ENCODE measurements around the gene HES1.

Gene HES1

DNA sequence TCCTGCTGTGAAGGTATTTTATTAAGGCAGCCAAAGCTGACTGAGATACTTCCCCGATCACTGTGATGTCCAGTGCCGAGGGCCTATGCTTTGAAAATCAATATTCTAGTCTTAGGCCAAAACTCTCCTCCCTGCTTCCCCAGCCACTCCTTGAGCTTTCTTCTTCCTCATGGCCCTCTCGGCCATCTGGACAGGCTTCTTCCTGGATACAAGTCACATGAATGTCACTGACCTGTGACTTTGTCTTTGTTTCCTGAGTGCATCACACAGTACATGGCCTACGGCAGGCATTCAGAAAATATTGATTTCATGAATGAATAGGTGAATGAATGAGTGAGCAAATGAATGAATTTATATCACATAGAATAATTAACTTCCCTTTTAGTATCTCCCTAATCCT lies 24.6 kb upstream of the HES1 start:
- DNase-seq (ENCODE audit: low read depth): no peak
- TF ChIP-seq, protein P1, sequence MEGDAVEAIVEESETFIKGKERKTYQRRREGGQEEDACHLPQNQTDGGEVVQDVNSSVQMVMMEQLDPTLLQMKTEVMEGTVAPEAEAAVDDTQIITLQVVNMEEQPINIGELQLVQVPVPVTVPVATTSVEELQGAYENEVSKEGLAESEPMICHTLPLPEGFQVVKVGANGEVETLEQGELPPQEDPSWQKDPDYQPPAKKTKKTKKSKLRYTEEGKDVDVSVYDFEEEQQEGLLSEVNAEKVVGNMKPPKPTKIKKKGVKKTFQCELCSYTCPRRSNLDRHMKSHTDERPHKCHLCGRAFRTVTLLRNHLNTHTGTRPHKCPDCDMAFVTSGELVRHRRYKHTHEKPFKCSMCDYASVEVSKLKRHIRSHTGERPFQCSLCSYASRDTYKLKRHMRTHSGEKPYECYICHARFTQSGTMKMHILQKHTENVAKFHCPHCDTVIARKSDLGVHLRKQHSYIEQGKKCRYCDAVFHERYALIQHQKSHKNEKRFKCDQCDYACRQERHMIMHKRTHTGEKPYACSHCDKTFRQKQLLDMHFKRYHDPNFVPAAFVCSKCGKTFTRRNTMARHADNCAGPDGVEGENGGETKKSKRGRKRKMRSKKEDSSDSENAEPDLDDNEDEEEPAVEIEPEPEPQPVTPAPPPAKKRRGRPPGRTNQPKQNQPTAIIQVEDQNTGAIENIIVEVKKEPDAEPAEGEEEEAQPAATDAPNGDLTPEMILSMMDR (conservative IDR thresholded peaks at IDR 0.05; ENCODE audit: low read length): no peak
- no peak overlapping the region for H3K4me3 ChIP-seq (ENCODE audit: low read length)

DNA sequence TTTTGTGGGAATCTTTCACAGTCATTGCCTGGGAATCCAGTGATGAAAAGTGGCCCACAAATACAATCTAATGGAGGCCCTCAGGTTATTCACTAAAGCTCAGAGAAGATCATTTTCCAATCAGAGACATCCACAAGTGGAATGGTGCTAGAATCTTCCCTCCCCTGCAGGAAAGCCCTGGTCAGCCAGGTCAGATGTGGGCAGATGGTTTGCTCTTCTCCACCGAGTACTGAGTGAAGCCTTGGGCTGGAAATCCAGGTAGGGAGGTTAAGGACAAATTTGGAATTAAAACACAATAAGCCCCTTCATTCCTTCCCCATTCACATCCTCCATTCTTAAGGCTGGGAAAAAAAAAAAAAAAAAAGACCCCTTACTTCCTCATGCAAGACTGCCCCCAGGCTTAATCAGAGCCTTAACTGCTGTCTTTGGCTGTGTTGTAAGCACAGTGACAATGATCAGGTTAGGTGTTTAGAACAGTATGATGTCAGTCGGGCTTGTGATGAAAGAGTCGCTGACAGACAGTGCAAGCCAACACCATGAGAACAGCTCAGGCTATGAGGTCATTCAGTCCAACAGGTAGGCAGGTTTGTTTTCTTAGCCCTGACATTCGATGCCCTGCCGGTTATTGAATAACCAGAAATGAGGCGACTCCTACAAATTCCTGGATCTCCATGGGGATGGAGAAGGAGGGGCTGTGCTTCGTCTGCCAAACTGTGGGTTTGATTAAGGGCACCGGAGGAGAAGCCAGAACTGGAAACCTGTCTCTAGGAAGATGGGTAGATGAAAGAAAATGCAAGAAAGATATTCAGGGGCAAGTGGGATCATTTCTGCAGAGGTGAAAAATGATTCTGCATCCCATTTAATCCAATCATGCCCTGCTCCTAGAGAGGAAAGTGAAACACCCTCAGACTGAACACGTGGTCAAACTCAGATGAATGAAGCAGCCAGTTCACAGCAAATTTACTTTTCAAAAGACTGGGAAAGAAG lies 23.5 kb upstream of the HES1 start:
- no peak overlapping the region for H3K4me3 ChIP-seq (ENCODE audit: low read length)
- TF ChIP-seq, protein P1 (conservative IDR thresholded peaks at IDR 0.05; ENCODE audit: low read length): no peak
- no peak for DNase-seq (ENCODE audit: low read depth)

DNA sequence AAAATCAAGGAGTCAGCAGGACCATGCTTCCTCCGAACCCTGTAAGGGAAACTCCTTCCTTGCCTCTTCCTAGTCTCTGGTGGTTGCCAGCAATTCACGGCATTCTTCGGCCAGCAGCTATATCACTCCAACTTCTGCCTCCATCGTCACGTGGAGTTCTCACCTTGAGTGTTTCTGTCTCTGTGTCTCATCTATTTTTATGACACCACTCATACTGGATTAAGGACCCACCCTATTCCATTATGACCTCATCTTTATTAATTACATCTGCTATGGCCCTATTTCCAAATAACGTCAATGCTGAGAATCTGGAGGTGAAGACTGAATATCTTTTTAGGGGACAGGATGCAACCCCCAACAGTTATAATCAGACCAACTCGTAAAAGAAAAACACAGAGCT lies 21.8 kb upstream of the HES1 start:
- TF ChIP-seq, protein P1 (conservative IDR thresholded peaks at IDR 0.05; ENCODE audit: low read length): no peak
- DNase-seq (ENCODE audit: low read depth): no peak
- H3K4me3 ChIP-seq (ENCODE audit: low read length): no peak overlapping the region

DNA sequence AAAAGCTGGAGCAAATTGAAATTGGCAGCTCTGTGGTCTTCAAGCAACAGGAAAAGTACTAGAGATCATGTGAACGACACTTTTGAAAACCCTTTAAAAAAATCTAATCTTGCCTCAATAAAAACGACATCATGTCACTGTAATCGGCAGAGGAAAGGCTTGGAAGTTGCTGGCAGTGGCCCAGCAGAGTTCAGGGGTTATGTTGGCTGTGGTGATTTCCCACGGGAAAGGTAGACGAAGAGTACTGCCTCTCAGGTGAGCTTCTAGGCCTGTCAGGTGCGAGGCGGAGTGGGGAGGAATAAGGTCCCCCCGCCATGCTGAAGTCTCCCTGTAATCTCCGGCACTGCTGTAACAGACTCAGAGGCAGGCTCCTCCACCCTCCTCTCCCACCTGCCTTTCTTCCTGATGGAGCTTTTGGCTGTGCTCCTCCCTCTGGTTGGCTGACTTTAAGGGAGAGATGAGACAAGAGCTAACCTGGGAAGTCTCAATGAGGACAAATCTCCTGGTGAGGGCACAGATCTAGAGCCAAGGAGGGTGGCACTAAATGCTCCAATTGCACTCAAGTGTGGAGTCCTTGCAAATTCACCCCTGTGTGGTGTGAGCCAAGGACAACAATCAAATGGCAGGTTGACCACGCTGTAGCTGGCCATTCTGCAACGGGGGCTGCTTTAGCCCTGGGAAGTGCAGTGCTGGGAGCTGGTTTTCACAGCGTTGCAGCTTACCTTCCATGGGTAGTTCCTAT lies 18.7 kb upstream of the HES1 start:
- no peak for DNase-seq (ENCODE audit: low read depth)
- TF ChIP-seq, protein P1 (conservative IDR thresholded peaks at IDR 0.05; ENCODE audit: low read length): no peak
- no peak overlapping the region for H3K4me3 ChIP-seq (ENCODE audit: low read length)

DNA sequence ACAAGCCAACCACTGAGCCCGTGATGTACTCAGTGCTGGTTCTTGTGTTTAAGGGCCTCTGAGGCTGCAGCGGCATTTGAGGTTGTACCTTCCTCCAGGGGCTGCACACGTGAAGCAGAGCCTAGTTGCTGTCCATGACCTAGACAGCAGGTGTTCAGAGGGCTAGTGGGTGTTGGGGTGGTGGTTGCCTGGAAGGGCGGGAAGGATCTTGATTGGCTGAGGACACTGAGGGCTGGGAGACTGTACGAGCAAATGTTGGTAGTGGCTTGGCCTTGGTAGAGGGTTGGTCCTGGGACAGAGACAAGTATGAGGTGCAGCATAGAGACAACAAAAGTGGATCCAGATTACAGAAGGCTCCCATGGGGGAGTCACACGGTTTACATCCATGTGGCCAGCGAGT lies 17.0 kb upstream of the HES1 start:
- TF ChIP-seq, protein P1 (conservative IDR thresholded peaks at IDR 0.05; ENCODE audit: low read length): no peak
- no peak overlapping the region for H3K4me3 ChIP-seq (ENCODE audit: low read length)
- DNase-seq (ENCODE audit: low read depth): no peak

DNA sequence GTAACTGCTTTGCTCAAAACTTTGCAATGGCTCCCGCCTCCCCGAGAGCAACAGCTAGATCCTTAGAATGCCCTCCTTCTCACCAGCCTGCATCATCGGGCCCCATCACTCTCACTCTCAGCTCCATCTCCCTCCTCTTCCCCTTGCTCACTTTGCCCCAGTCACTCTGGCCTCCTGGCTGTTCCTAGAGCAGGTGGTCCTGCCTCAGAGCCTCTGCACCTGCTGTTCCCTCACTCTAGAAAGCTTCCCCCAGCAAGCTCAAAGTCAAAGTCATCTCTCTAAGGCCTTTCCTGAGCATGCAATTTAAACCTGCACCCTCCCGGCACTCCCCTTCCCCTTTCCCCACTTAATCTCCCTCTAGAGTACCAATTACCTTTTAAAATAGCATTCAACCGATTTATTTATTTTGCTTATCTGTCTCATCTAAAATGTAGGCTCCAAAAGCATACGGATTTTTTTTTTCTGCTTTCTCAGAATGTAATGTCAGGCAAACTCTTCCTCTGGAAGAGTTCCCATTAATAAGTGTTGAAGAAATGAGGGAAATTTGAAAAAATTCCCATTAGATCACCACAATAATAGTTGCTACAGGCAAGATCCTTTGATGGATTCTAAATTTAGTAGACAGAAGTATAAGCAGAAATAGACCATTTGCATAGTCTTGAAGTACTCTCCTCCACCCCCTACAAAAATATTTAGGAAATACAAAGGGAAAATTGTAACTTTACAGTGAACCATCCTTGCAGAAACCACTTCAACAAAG lies 15.9 kb upstream of the HES1 start:
- H3K4me3 ChIP-seq (ENCODE audit: low read length): no peak overlapping the region
- no peak for DNase-seq (ENCODE audit: low read depth)
- TF ChIP-seq, protein P1 (conservative IDR thresholded peaks at IDR 0.05; ENCODE audit: low read length): no peak

All from AG10803 (cell line).